Heart left ventricle (tissue), 13 donors: ENCODE results near the gene RUNX3.

Source experiments
- CTCF ChIP-seq, 12 donors: fragments of 200-600 bp; sonication (generic) in 4 of 12; IDR thresholded peaks; one replicate each; pipeline versions ENCODE4 v1.5.0 to v1.8.0; 2018 to 2022; ENCODE audit warnings: antibody characterized with exemption in 12 of 12, mild to moderate bottlenecking in 5 of 12
- POLR2A ChIP-seq, 2 donors: fragments of 450-650 bp; IDR thresholded peaks; one replicate each; pipeline ENCODE4 v1.6.1; 2017; ENCODE audit warnings: antibody characterized with exemption in 2 of 2, mild to moderate bottlenecking in 2 of 2, moderate library complexity in 2 of 2
- donor health status: ischemic (EF 13 %, LVEDD 7.1; RV severe dilation, severe dysfunction).
- donor health status: DM: no; HTN: yes; CAD: no.
- donor health status: DM: no; HTN: no; CAD: no.
- donor health status: ischemic (EF 25% LVEDD 6.9; RV normal size, moderate dysfunction).
- donor health status: ischemic (EF 25% LVEDD 5.7; RV mildly dilated, moderate dysfunction).
- donor health status: ischemic (EF 35%, LVEDD 5.7; RV mildly dilated, moderate dysfunction).
- donor health status: nonischemic (EF 11% LVEDD 7.7; RV severe dilation, severe dysfunction).
- donor health status: DM: yes; HTN: yes; CAD: no.
- donor health status: PGD.
- donor health status: ischemic (EF 29% LVEDD 5.4; RV normal size, mild dysfunction).
- donor health status: nonischemic (EF 23%, LVEDD 6.1; RV moderate dilation, normal function).

- no peak for TF ChIP-seq CTCF (IDR thresholded peaks at IDR 0.05)
- no peak for TF ChIP-seq POLR2A (IDR thresholded peaks at IDR 0.05)
Observed at GRCh38 chr1:24908591-24909259, 21.4 kb downstream of the RUNX3 start.
